Nephron progenitor cell (in vitro differentiated cells): ENCODE measurements around the gene RMND5A.

Experiments used
- DNase-seq: peaks from one replicate; pipeline ENCODE4 v3.0.0; 2021
- H3K27ac Mint-ChIP-seq: 2 replicates; pipeline ENCODE4 v1.8.0; 2021; ENCODE audit warnings: mild to moderate bottlenecking, moderate library complexity, mixed read lengths
- H3K27me3 Mint-ChIP-seq: 2 replicates; pipeline ENCODE4 v1.8.0; 2021; ENCODE audit warnings: mild to moderate bottlenecking, low read depth, mixed read lengths; ENCODE audit not compliant: poor library complexity
- H3K36me3 Mint-ChIP-seq: 2 replicates; pipeline ENCODE4 v1.8.0; 2021; ENCODE audit warnings: low read depth, mixed read lengths
- H3K4me1 Mint-ChIP-seq: 2 replicates; pipeline ENCODE4 v1.8.0; 2021; ENCODE audit warnings: mixed read lengths
- H3K4me3 Mint-ChIP-seq: 2 replicates; pipeline ENCODE4 v1.8.0; 2021; ENCODE audit warnings: mild to moderate bottlenecking, moderate library complexity, mixed read lengths
- H3K9me3 Mint-ChIP-seq: 2 replicates; pipeline ENCODE4 v1.8.0; 2021; ENCODE audit warnings: mild to moderate bottlenecking, moderate library complexity, mixed read lengths
- CTCF ChIP-seq: fragments of 200-600 bp; sonication (generic); IDR thresholded peaks from 2 replicates; pipeline ENCODE4 v1.5.0; 2021; ENCODE audit warnings: antibody characterized with exemption

The RMND5A gene

GRCh38 chr2:86825036-86825692 is 105.1 kb downstream of the RMND5A start:
- peaks cover 16% of the 10 kb centered on the region for H3K9me3 Mint-ChIP-seq
- H3K4me1 Mint-ChIP-seq, result peaks cover 27% of the 10 kb centered on the region
- H3K4me3 Mint-ChIP-seq, result no peak overlapping the region
- TF ChIP-seq CTCF, result no peak
- peaks cover 11% of the 10 kb centered on the region for H3K36me3 Mint-ChIP-seq
- peaks cover 6% of the 10 kb centered on the region for H3K27me3 Mint-ChIP-seq
- no peak overlapping the region for H3K27ac Mint-ChIP-seq
- no peak for DNase-seq

- Mint-ChIP-seq H3K4me3 (no peak overlapping the region), H3K27ac (no peak overlapping the region)
- no peak for TF ChIP-seq CTCF
Observed at GRCh38 chr2:86825693-86826381, 105.7 kb downstream of the RMND5A start.

GRCh38 chr2:86826951-86827350 is 106.9 kb downstream of the RMND5A start:
- Mint-ChIP-seq H3K27ac (no peak overlapping the region), H3K4me3 (no peak overlapping the region), H3K27me3 (peaks cover 5% of the 10 kb centered on the region), H3K9me3 (peaks cover 11% of the 10 kb centered on the region), H3K4me1 (peaks cover 31% of the 10 kb centered on the region), H3K36me3 (peaks cover 8% of the 10 kb centered on the region)
- no peak for DNase-seq
- no peak for TF ChIP-seq CTCF

More at GRCh38 chr2:86825693-86826381, 105.7 kb downstream of the RMND5A start:
- Mint-ChIP-seq H3K9me3 (peaks cover 16% of the 10 kb centered on the region), H3K4me1 (peaks cover 27% of the 10 kb centered on the region), H3K27me3 (peaks cover 5% of the 10 kb centered on the region), H3K36me3 (peaks cover 11% of the 10 kb centered on the region)
- no peak for DNase-seq
